Urothelium cell line (cell line): ENCODE data around the gene KIR3DL1.
"Not testable (repeated sequence)": the region's sequence is repeated elsewhere in the genome, so short reads cannot be mapped to it uniquely, and the experiment has no call there.

Source experiments
- DNase-seq: peaks from one replicate; pipeline ENCODE4 v3.0.0; 2011; ENCODE audit warnings: low spot score, mixed read lengths
- FAIRE-seq: peaks from 2 replicates; lab custom pipeline; 2011; peaks lifted over from hg19 to GRCh38; lab: Jason Lieb, UNC

The KIR3DL1 gene

GRCh38 chr19:54816251-54816650 is at the start of gene KIR3DL1:
TSS of gene KIR3DL1 (plus strand) at chr19:54816468.
- not testable (repeated sequence) for FAIRE-seq, DNase-seq

- DNase-seq, FAIRE-seq: not testable (repeated sequence)
Measured at GRCh38 chr19:54769646-54770045, 46.6 kb upstream of the KIR3DL1 start, which contains the start of gene KIR2DL1. TSS of gene KIR2DL1 (plus strand) at chr19:54769793. CDS start at chr19:54769851, 58 bp downstream.

GRCh38 chr19:54770511-54770910 is 45.8 kb upstream of the KIR3DL1 start:
- DNase-seq, FAIRE-seq: not testable (repeated sequence)

GRCh38 chr19:54771018-54771960 is 45.0 kb upstream of the KIR3DL1 start:
- not testable (repeated sequence) for FAIRE-seq
- peak; percentile 79 for DNase-seq

- not testable (repeated sequence) for FAIRE-seq, DNase-seq
Measured at GRCh38 chr19:54772666-54773065, 43.6 kb upstream of the KIR3DL1 start.

- not testable (repeated sequence) for DNase-seq, FAIRE-seq
Measured at GRCh38 chr19:54775095-54775815, 41.0 kb upstream of the KIR3DL1 start.

GRCh38 chr19:54775830-54776229 is 40.4 kb upstream of the KIR3DL1 start:
- DNase-seq, FAIRE-seq: not testable (repeated sequence)

GRCh38 chr19:54777851-54778250 is 38.4 kb upstream of the KIR3DL1 start:
- not testable (repeated sequence) for FAIRE-seq

GRCh38 chr19:54778896-54779295 is 37.4 kb upstream of the KIR3DL1 start:
- not testable (repeated sequence) for DNase-seq, FAIRE-seq

More at GRCh38 chr19:54777851-54778250, 38.4 kb upstream of the KIR3DL1 start:
- DNase-seq: not testable (repeated sequence)

- FAIRE-seq, DNase-seq: not testable (repeated sequence)
Measured at GRCh38 chr19:54782916-54783315, 33.4 kb upstream of the KIR3DL1 start.

- DNase-seq, FAIRE-seq: not testable (repeated sequence)
Measured at GRCh38 chr19:54786091-54786723, 30.1 kb upstream of the KIR3DL1 start.

- FAIRE-seq, DNase-seq: not testable (repeated sequence)
Measured at GRCh38 chr19:54788154-54788553, 28.1 kb upstream of the KIR3DL1 start.

GRCh38 chr19:54790711-54791110 is 25.6 kb upstream of the KIR3DL1 start:
- FAIRE-seq (no peak), DNase-seq (no peak)

- no peak for FAIRE-seq
- DNase-seq: no peak
Measured at GRCh38 chr19:54791476-54791875, 24.8 kb upstream of the KIR3DL1 start.

- FAIRE-seq: no peak
- DNase-seq: no peak
Measured at GRCh38 chr19:54792814-54793213, 23.5 kb upstream of the KIR3DL1 start.

GRCh38 chr19:54795758-54796157 is 20.5 kb upstream of the KIR3DL1 start:
- DNase-seq: no peak
- FAIRE-seq: no peak

- DNase-seq (no peak), FAIRE-seq (no peak)
Measured at GRCh38 chr19:54803410-54803809, 12.9 kb upstream of the KIR3DL1 start, which contains the start of gene KIR2DL4. TSS of gene KIR2DL4 (plus strand) at chr19:54803610. CDS start at chr19:54803652, 42 bp downstream.

GRCh38 chr19:54804101-54804500 is 12.2 kb upstream of the KIR3DL1 start:
- FAIRE-seq (no peak), DNase-seq (no peak)

- DNase-seq: no peak
- FAIRE-seq: no peak
Measured at GRCh38 chr19:54804571-54804970, 11.7 kb upstream of the KIR3DL1 start.

GRCh38 chr19:54805665-54806515 is 10.4 kb upstream of the KIR3DL1 start:
- FAIRE-seq (no peak), DNase-seq (no peak)
